ENCODE data around the gene TRAPPC4.
"Not testable (repeated sequence)": the region's sequence is repeated elsewhere in the genome, so short reads cannot be mapped to it uniquely, and the experiment has no call there.

Gene TRAPPC4

DNA sequence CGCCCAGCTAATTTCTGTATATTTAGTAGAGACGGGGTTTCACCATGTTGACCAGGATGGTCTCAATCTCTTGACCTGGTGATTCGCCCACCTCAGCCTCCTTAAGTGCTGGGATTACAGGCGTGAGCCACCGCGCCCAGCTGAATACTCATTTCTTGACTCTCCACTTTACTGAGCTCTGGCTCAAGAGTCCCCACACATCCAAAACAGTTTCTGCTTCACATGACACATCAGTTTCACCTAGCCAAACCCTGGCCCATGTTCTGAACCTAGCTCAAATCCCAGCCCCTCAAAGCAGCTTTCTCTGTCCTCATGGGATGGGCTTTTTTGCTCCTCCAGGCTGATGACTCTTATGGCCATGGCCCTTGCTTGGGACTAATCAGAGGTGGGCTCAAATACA, 28.6 kb downstream of the TRAPPC4 start:
- Histone ChIP-seq H3K9me3 (no peaks in the 10 kb centered on the region), H4K20me1 (peaks cover 18% of the 10 kb centered on the region; the same call in 1 of the 2 replicates), H3K4me3 (no peak overlapping the region), H3K27me3 (no peaks in the 10 kb centered on the region), H3K27ac (no peak overlapping the region), H3K9ac (no peak overlapping the region), H3K4me2 (no peak overlapping the region), H3K4me1 (no peaks in the 10 kb centered on the region), H3K36me3 (peaks cover 80% of the 10 kb centered on the region)
- TF ChIP-seq Cebpa-rat (IDR thresholded peaks at IDR 0.05) = no peak

DNA sequence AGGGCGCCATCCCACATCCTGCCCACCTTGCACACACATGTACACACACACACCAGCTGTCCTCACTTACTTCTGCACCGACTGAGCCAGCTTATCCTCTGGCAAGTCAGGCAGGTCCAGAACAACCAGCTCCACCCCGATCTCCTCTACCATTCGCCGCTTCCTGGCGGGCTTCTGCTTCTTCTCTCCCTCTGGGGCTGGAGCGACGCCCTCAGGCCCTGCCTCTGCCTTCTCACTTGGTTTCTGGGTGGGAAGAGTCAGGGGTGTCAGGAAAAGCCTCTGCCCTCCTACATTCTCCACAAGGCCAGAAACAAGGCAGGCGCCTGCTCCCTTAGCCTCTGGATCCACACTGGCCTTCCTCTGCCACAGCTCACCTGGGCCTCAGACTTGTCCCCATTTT, 30.1 kb downstream of the TRAPPC4 start:
- TF ChIP-seq Cebpa-rat (IDR thresholded peaks at IDR 0.05) = no peak
- H3K4me2 ChIP-seq = no peak overlapping the region
- peaks cover 22% of the 10 kb centered on the region; the same call in 1 of the 2 replicates for H4K20me1 ChIP-seq
- no peak overlapping the region for H3K9ac ChIP-seq
- peaks cover 95% of the 10 kb centered on the region for H3K36me3 ChIP-seq
- no peak overlapping the region for H3K27ac ChIP-seq
- no peaks in the 10 kb centered on the region for H3K27me3 ChIP-seq
- no peaks in the 10 kb centered on the region for H3K9me3 ChIP-seq
- no peaks in the 10 kb centered on the region for H3K4me1 ChIP-seq
- no peak overlapping the region for H3K4me3 ChIP-seq

DNA sequence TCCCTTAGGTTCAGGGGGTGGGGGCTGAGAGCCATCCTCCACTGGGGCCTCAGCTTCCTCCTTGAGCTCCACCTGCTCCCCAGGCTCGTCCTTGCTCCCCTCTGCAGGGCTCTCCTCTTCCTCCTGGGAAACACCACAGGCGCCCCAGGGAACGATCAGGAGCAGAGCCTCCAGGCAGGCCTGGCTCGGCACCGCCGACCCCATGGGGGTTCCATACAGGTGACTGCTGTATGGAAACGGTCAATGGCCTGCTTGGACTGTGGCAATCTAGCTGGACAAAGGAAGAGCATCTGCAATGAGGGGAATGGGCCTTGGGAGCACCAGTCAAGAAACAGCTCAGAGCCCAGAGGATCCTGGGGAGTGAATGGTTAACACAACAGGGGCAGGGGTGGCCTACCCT, 30.5 kb downstream of the TRAPPC4 start:
- H3K4me3 ChIP-seq = no peak overlapping the region
- no peak for TF ChIP-seq Cebpa-rat (IDR thresholded peaks at IDR 0.05)
- no peaks in the 10 kb centered on the region for H3K27me3 ChIP-seq
- H3K27ac ChIP-seq = no peak overlapping the region
- H3K4me1 ChIP-seq = no peaks in the 10 kb centered on the region
- no peaks in the 10 kb centered on the region for H3K9me3 ChIP-seq
- peaks cover 24% of the 10 kb centered on the region for H4K20me1 ChIP-seq
- peaks cover 99% of the 10 kb centered on the region for H3K36me3 ChIP-seq
- H3K4me2 ChIP-seq = no peak overlapping the region
- H3K9ac ChIP-seq = no peak overlapping the region

DNA sequence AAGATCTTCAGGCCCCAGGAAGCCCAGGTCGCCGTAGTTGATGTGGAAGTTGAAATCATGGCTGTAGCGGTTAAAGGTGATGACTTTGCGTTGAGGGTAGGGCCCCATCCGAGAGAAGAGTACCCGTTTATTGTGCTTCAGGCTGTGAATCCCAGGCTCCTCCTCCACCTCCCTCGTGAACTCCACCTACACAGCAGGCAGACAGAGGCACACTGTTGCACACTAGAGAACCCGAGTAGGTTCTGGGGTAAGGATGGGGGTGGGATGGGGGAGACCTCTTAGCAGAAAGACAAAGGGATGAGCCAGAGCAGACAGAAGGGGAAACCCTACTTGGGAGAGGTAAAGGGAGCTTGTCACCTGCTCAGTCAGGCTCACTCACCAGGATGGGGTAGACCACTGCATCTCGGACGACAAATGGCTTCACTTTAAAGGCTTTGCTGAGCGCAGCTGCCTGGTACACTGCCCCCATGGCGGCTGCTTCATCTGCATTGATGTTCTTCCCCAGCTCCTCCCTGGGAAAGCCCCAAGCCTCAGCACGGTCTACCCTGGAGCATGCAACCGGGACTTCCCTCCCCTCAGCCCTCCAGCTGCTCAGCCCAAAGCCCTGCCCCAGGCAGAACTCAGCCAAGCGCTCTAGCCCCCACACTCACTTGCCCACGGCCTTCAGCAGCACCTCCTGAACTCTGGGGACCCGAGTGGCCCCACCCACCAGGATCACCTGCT, 33.0 kb downstream of the TRAPPC4 start:
- Histone ChIP-seq H3K9ac (no peak overlapping the region), H3K4me1 (peaks cover 11% of the 10 kb centered on the region), H3K4me3 (no peak overlapping the region), H3K4me2 (no peak overlapping the region), H3K36me3 (peaks cover 89% of the 10 kb centered on the region), H3K27me3 (no peaks in the 10 kb centered on the region), H4K20me1 (peaks cover 49% of the 10 kb centered on the region; the same call in 1 of the 2 replicates), H3K9me3 (no peaks in the 10 kb centered on the region), H3K27ac (no peak overlapping the region)
- TF ChIP-seq Cebpa-rat (IDR thresholded peaks at IDR 0.05) = no peak

DNA sequence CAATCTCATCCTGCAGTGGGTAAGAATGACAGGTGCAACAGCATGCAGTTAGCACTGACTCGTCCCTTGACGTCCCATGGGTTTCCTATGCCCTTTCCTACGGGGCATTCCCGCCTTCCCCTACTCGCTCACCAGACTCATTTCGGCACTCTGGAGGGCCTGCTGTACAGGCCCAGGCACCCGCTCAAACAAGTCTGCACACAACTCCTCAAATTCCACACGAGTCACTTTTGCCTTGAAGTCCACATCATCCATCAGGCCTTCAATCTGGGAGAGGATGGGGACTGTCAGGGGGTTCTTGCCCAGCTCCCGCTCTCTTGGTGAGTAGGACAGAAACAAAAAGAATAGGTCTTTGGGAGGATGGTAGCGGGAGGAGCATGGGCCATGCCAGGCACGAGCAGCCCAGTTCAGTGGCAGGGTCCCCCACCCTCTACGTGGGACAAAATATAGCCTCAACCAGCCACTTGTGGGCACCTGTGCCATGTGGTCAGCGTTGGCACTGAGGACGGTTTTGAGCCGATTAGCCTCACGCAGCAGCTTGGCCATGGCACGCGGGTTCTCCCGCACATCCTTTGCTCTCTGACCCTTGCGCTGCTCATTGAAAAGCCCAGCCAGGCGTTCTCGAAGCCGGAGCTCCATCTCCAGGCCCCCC, 33.7 kb downstream of the TRAPPC4 start:
- peaks cover 82% of the 10 kb centered on the region for H3K36me3 ChIP-seq
- H3K4me2 ChIP-seq = no peak overlapping the region
- H3K4me1 ChIP-seq = peaks cover 11% of the 10 kb centered on the region
- H4K20me1 ChIP-seq = peaks cover 49% of the 10 kb centered on the region; the same call in 1 of the 2 replicates
- H3K27me3 ChIP-seq = no peaks in the 10 kb centered on the region
- TF ChIP-seq Cebpa-rat (IDR thresholded peaks at IDR 0.05) = no peak
- H3K4me3 ChIP-seq = no peak overlapping the region
- no peak overlapping the region for H3K27ac ChIP-seq
- H3K9ac ChIP-seq = no peak overlapping the region
- no peaks in the 10 kb centered on the region for H3K9me3 ChIP-seq

DNA sequence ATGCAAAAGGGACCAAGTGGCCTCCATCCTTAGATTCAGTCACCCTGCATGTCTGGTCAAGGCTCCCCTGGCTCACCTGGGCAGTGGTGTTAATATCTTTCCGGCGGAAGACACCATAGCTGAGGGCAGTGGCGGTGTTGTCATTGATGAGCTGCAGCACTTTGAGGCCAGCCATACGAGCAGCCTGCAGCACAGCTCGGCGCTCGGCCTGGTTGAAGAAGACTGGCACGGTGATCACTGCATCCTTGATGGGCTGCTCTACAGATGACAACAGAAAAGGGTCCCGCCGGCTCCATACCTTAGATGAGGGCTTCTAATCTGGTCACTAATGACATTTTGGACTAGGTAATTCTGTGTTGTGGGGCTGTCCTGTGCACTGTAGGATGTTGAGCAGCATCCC, 35.9 kb downstream of the TRAPPC4 start:
- H3K4me3 ChIP-seq = no peak overlapping the region
- H3K9ac ChIP-seq = no peak overlapping the region; the same call in 1 of the 2 replicates
- H3K4me2 ChIP-seq = no peak overlapping the region
- H3K4me1 ChIP-seq = peaks cover 20% of the 10 kb centered on the region
- peaks cover 61% of the 10 kb centered on the region for H3K36me3 ChIP-seq
- H4K20me1 ChIP-seq = peaks cover 42% of the 10 kb centered on the region; the same call in 1 of the 2 replicates
- H3K27ac ChIP-seq = no peak overlapping the region
- no peaks in the 10 kb centered on the region for H3K9me3 ChIP-seq
- no peak for TF ChIP-seq Cebpa-rat (IDR thresholded peaks at IDR 0.05)
- no peaks in the 10 kb centered on the region for H3K27me3 ChIP-seq

DNA sequence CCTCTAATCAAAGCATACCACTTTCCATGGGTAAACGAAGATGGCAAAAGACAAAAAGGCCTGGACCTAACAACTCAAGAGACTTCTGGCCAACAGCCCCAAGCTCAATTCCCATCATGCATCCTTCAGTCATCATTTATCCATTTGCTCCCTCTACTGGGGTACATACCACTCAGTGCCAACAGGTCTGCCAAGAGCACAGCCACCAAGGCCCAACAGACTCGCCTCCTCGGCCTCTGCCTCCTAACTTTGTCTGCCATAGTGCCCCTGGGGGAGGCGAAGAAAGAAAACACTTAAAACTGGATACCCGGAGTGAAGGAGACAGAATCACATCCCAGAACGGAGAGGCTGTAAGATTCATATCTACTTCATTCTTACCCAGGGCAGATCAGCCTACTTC, 37.3 kb downstream of the TRAPPC4 start:
- Histone ChIP-seq H3K36me3 (peaks cover 50% of the 10 kb centered on the region), H3K4me2 (peak overlapping the region; percentile 91), H4K20me1 (peaks cover 41% of the 10 kb centered on the region; the same call in 1 of the 2 replicates), H3K4me1 (peaks cover 20% of the 10 kb centered on the region), H3K9ac (peak overlapping the region; percentile 98), H3K9me3 (no peaks in the 10 kb centered on the region), H3K27ac (peak overlapping the region; percentile 96), H3K4me3 (peak overlapping the region; percentile 97), H3K27me3 (no peaks in the 10 kb centered on the region)
- TF ChIP-seq Cebpa-rat (IDR thresholded peaks at IDR 0.05) = no peak

DNA sequence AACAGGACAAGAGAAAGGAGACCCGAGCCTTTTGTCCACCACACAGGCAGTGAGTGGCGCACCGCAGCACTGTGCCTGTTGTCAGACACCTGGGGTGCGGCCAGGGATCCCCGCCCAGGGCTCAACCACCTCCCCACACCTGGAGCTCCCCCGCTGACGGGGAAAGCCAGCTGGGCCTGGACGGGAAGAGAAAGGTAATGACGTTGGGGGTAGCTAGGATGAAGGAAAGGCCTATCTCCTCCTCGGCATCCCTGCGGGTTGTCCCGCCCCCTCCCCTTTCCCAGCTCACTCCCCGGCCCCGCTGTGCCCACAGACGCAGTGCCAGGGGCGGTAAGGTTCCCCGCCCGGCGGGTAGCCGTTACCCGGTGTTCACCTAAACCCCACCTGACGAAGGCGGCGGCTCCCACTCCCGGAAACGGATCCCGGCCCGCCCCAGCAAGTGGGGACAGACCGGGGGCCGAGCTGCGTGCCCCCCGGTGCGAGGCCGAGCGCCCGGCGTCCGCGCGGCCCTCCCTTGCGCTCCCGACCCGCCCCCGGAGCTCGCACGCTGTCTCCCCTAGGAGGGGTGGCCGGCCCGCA, 37.9 kb downstream of the TRAPPC4 start:
- TF ChIP-seq Cebpa-rat (IDR thresholded peaks at IDR 0.05) = no peak
- Histone ChIP-seq H3K9me3 (no peaks in the 10 kb centered on the region), H4K20me1 (peaks cover 38% of the 10 kb centered on the region; the same call in 1 of the 2 replicates), H3K4me3 (peak overlapping the region; percentile 97), H3K27ac (peak overlapping the region; percentile 96), H3K4me1 (peaks cover 20% of the 10 kb centered on the region), H3K4me2 (peak overlapping the region; percentile 91), H3K9ac (peak overlapping the region; percentile 98), H3K27me3 (no peaks in the 10 kb centered on the region), H3K36me3 (peaks cover 43% of the 10 kb centered on the region)

DNA sequence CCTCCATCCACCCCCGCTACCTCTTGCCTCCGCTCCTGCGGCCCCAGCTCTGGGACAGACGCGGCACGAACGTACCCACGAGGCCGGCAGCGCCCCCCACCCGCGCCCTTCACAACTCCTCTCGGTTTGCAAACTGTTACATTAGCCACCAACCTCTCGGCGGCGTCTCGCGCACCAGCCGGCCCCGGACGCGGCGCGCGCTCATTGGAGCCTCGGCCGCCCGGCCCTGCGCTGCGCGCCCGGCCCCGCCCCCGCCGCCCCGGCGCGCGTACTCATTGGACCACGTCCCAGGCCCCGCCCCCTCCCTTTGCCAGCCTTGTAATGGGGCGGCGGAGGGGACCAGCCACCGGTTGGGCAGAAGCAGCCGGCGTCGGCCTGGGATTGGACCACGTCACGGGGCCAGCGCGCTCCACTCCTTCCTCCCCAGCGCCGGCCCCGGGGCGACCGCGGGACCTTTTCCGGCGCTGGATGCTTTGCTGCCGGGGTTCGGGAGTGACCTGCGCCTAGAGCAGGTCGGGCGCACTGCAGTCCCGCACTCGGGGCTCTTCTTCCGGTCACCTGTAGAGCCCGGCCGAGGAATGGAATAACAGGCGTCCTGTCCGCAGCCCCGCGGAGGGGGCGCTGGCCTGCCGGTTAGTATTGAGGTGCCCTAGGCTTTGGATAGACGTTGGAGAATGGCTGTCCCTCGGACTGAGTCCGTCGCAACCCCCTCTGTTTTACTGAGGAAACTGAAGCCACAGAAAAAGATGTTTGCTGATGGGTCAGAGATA, 38.6 kb downstream of the TRAPPC4 start, which contains the start of gene HYOU1:
HYOU1 (minus strand) TSS at position 206 of the 770 bp plus-strand sequence. CDS start 1,045 bp downstream, outside the sequence.
- no peaks in the 10 kb centered on the region for H3K9me3 ChIP-seq
- peak within 1 kb of the TSS; percentile 92 for H3K4me2 ChIP-seq
- peaks cover 37% of the 10 kb centered on the region for H3K36me3 ChIP-seq
- H3K27me3 ChIP-seq = no peaks in the 10 kb centered on the region
- peak within 1 kb of the TSS; percentile 96 for H3K27ac ChIP-seq
- no peak for TF ChIP-seq Cebpa-rat (IDR thresholded peaks at IDR 0.05)
- peak within 1 kb of the TSS; percentile 98 for H3K9ac ChIP-seq
- H3K4me3 ChIP-seq = peak within 1 kb of the TSS; percentile 97
- H3K4me1 ChIP-seq = peaks cover 20% of the 10 kb centered on the region
- H4K20me1 ChIP-seq = peaks cover 31% of the 10 kb centered on the region; the same call in 1 of the 2 replicates

DNA sequence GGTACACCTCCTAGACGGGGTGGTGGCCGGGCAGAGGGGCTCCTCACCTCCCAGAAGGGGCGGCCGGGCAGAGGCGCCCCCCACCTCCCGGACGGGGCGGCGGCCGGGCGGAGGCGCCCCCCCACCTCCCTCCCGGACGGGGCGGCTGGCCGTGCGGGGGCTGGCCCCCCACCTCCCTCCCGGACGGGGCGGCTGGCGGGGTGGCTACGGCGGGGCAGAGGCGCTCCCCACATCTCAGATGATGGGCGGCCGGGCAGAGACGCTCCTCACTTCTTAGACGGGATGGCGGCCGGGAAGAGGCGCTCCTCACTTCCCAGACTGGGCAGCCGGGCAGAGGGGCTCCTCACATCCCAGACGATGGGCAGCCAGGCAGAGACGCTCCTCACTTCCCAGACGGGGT, 40.6 kb downstream of the TRAPPC4 start:
- H3K4me1 ChIP-seq = peaks cover 20% of the 10 kb centered on the region
- H3K4me2 ChIP-seq, H3K27me3 ChIP-seq, H3K9ac ChIP-seq, H3K27ac ChIP-seq, H3K9me3 ChIP-seq, H3K4me3 ChIP-seq: not testable (repeated sequence)
- H3K36me3 ChIP-seq = peaks cover 17% of the 10 kb centered on the region
- peaks cover 24% of the 10 kb centered on the region; the same call in 1 of the 2 replicates for H4K20me1 ChIP-seq
